ENCODE data around the gene GRAP2.

GRAP2 gene

GRCh38 chr22:39960791-39961746, 60.2 kb downstream of the GRAP2 start:
- no peak for TF ChIP-seq CTCF (conservative IDR thresholded peaks at IDR 0.05; ENCODE audit: control insufficient read depth, insufficient read depth, low read depth, low read length)
- DNase-seq (ENCODE audit: low read depth): peak; percentile 97
- H3K4me3 ChIP-seq (ENCODE audit: control insufficient read depth, low read depth, low read length): no peak overlapping the region

GRCh38 chr22:39962071-39962470, 61.2 kb downstream of the GRAP2 start:
- no peak for TF ChIP-seq CTCF (conservative IDR thresholded peaks at IDR 0.05; ENCODE audit: control insufficient read depth, insufficient read depth, low read depth, low read length)
- no peak for DNase-seq (ENCODE audit: low read depth)
- no peak overlapping the region for H3K4me3 ChIP-seq (ENCODE audit: control insufficient read depth, low read depth, low read length)

- no peak for TF ChIP-seq CTCF (conservative IDR thresholded peaks at IDR 0.05; ENCODE audit: control insufficient read depth, insufficient read depth, low read depth, low read length)
- DNase-seq (ENCODE audit: low read depth): no peak
- no peak overlapping the region for H3K4me3 ChIP-seq (ENCODE audit: control insufficient read depth, low read depth, low read length)
Measured at GRCh38 chr22:39965748-39966147, 64.9 kb downstream of the GRAP2 start.

DNA sequence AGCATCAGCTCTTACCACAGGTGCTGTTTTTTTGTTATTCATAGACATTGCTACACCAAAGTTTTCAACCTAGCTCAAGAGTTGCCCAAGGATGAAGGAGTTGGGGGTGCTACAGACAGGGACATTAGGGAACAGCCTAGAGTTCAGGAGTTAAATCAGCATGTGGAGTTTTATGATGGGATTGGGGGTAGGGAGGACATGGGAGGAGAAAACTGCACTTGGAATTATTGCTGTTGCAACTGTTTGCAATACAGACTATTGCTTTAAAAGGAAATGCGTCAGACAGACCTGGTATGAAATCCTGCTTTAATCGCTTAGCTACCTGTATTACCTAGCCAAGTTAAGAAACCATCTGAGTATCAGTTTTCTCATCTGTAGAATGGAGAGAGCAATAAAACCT, 65.6 kb downstream of the GRAP2 start:
- TF ChIP-seq CTCF (conservative IDR thresholded peaks at IDR 0.05; ENCODE audit: control insufficient read depth, insufficient read depth, low read depth, low read length): no peak
- no peak for DNase-seq (ENCODE audit: low read depth)
- H3K4me3 ChIP-seq (ENCODE audit: control insufficient read depth, low read depth, low read length): no peak overlapping the region

DNA sequence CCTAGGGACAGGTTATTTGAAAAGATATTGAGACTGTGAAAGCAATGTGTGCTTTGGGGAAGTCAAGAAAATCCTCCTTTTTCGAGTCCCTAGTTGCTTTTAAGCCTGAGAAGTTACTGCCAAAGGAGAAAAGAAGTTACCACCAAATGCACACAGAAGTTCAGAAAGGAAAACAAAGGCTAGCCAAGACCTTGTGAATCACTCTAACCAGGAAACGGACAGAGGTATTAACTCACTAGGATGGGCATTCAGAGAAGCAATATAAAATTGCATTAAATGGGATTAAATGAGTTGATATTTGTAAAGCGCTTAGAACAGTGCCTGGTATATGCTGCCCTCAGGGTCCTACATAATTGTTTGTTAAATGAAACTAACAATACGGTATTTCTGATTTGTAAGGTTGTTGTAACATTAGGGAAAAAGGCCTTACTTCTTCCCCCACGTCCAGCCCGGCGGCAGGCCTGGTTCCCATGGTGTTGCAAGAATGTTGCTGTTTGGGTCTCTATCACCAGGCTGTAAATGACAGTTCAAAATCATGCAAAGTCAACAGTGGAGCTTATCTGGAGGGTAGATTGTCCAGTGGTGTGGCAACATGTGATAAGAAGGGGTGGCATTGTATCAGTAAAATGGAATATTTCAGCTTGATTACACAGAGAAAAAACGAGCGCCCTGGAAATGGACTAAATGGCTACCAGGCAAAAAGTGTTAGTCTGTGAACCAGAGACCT, 66.4 kb downstream of the GRAP2 start:
- no peak for TF ChIP-seq CTCF (conservative IDR thresholded peaks at IDR 0.05; ENCODE audit: control insufficient read depth, insufficient read depth, low read depth, low read length)
- peak; percentile 59 for DNase-seq (ENCODE audit: low read depth)
- H3K4me3 ChIP-seq (ENCODE audit: control insufficient read depth, low read depth, low read length): no peak overlapping the region

GRCh38 chr22:39967996-39968972, 67.4 kb downstream of the GRAP2 start:
- no peak for TF ChIP-seq CTCF (conservative IDR thresholded peaks at IDR 0.05; ENCODE audit: control insufficient read depth, insufficient read depth, low read depth, low read length)
- peak; percentile 13 for DNase-seq (ENCODE audit: low read depth)
- no peak overlapping the region for H3K4me3 ChIP-seq (ENCODE audit: control insufficient read depth, low read depth, low read length)
